DND-41 (cell line): ENCODE data around the gene ATPAF1.

Source experiments
- ATAC-seq: fragments of 200-7000 bp; cut with Tn5 transposase; 3 replicates; pipeline ENCODE4 v1.9.1; 2021; ENCODE audit warnings: low read depth; ENCODE audit not compliant: insufficient read depth
- DNase-seq: peaks from one replicate; pipeline ENCODE4 v3.0.0-alpha.2; 2020
- H2AFZ ChIP-seq: 2 replicates; pipeline ENCODE4 v1.6.0; 2012; ENCODE audit warnings: low read depth, low read length
- H3K27ac ChIP-seq: 2 replicates; pipeline ENCODE4 v1.5.1; 2012; ENCODE audit warnings: low read length, inconsistent platforms
- H3K27me3 ChIP-seq: fragments of 200-600 bp; sonication (generic); 2 replicates; pipeline ENCODE4 v1.6.0; 2012; ENCODE audit warnings: low read length, mild to moderate bottlenecking, inconsistent platforms; ENCODE audit not compliant: insufficient read depth, poor library complexity
- H3K36me3 ChIP-seq: 2 replicates; pipeline ENCODE4 v1.5.1; 2012; ENCODE audit warnings: low read length, inconsistent platforms; ENCODE audit not compliant: insufficient read depth
- H3K4me1 ChIP-seq: 2 replicates; pipeline ENCODE4 v1.5.1; 2012; ENCODE audit warnings: mild to moderate bottlenecking, low read length; ENCODE audit not compliant: insufficient read depth
- H3K4me2 ChIP-seq: 2 replicates; pipeline ENCODE4 v1.6.0; 2012; ENCODE audit warnings: mild to moderate bottlenecking, moderate library complexity, low read length, inconsistent platforms; ENCODE audit not compliant: insufficient read depth
- H3K4me3 ChIP-seq, 2 experiments: fragments of 200-600 bp in 1 of 2; shearing (Covaris generic) in 1 of 2; 2 replicates each; pipeline ENCODE4 v1.5.1; 2012 to 2016; ENCODE audit warnings: inconsistent platforms in 2 of 2, low read length in 2 of 2, mild to moderate bottlenecking in 2 of 2, low read depth in 1 of 2, moderate library complexity in 1 of 2
- H3K79me2 ChIP-seq: 2 replicates; pipeline ENCODE4 v1.6.0; 2012; ENCODE audit warnings: low read length, inconsistent platforms; ENCODE audit not compliant: insufficient read depth
- H3K9ac ChIP-seq: 2 replicates; pipeline ENCODE4 v1.6.0; 2012; ENCODE audit warnings: low read depth, mild to moderate bottlenecking, inconsistent platforms, low read length, moderate library complexity
- H3K9me3 ChIP-seq: 2 replicates; pipeline ENCODE4 v1.5.1; 2012; ENCODE audit warnings: low read length, moderate library complexity, mild to moderate bottlenecking, inconsistent platforms; ENCODE audit not compliant: insufficient read depth, severe bottlenecking
- H4K20me1 ChIP-seq: 2 replicates; pipeline ENCODE4 v1.6.0; 2012; ENCODE audit warnings: low read length; ENCODE audit not compliant: insufficient read depth
- CTCF ChIP-seq: IDR thresholded peaks from 2 replicates; pipeline ENCODE4 v1.5.1; 2012; ENCODE audit warnings: borderline replicate concordance, low read length, moderate library complexity, mild to moderate bottlenecking; ENCODE audit not compliant: poor library complexity, severe bottlenecking; ENCODE audit errors: extremely low read depth
- EZH2 ChIP-seq: IDR thresholded peaks from 3 replicates; pipeline ENCODE4 v1.6.1; 2012; ENCODE audit warnings: borderline replicate concordance, low read depth, mild to moderate bottlenecking, moderate library complexity, low read length, inconsistent platforms; ENCODE audit not compliant: severe bottlenecking

ATPAF1 gene

GRCh38 chr1:46619656-46620258, 48.4 kb downstream of the ATPAF1 start:
- TF ChIP-seq CTCF (no peak), EZH2 (no peak)
- no peaks in the 10 kb centered on the region for H3K79me2 ChIP-seq

GRCh38 chr1:46618754-46619415, 49.3 kb downstream of the ATPAF1 start:
- Histone ChIP-seq H3K4me3 (no peak overlapping the region), H3K79me2 (no peaks in the 10 kb centered on the region), H3K9ac (no peak overlapping the region), H3K4me2 (no peak overlapping the region), H3K27me3 (peaks cover 4% of the 10 kb centered on the region), H3K36me3 (no peaks in the 10 kb centered on the region), H2AFZ (no peak overlapping the region), H3K4me1 (peaks cover 20% of the 10 kb centered on the region), H3K9me3 (no peaks in the 10 kb centered on the region), H4K20me1 (no peaks in the 10 kb centered on the region), H3K27ac (no peak overlapping the region)
- TF ChIP-seq EZH2 = no peak
- TF ChIP-seq CTCF = no peak
- ATAC-seq = no peak
- DNase-seq = no peak

More at GRCh38 chr1:46619656-46620258, 48.4 kb downstream of the ATPAF1 start:
- H3K4me3 ChIP-seq = no peak overlapping the region
- H3K36me3 ChIP-seq = no peaks in the 10 kb centered on the region
- no peak overlapping the region for H3K4me2 ChIP-seq
- peaks cover 4% of the 10 kb centered on the region for H3K27me3 ChIP-seq
- H3K9ac ChIP-seq = no peak overlapping the region
- no peak overlapping the region for H3K27ac ChIP-seq
- ATAC-seq = no peak
- no peaks in the 10 kb centered on the region for H4K20me1 ChIP-seq
- no peak overlapping the region for H2AFZ ChIP-seq
- H3K4me1 ChIP-seq = peaks cover 18% of the 10 kb centered on the region
- no peaks in the 10 kb centered on the region for H3K9me3 ChIP-seq
- no peak for DNase-seq

- Histone ChIP-seq H2AFZ (no peak overlapping the region), H3K4me1 (peaks cover 20% of the 10 kb centered on the region), H3K4me2 (no peak overlapping the region), H3K79me2 (no peaks in the 10 kb centered on the region), H3K9ac (no peak overlapping the region), H3K36me3 (no peaks in the 10 kb centered on the region), H3K27me3 (peaks cover 4% of the 10 kb centered on the region), H3K4me3 (no peak overlapping the region), H4K20me1 (no peaks in the 10 kb centered on the region), H3K9me3 (no peaks in the 10 kb centered on the region), H3K27ac (no peak overlapping the region)
- ATAC-seq (no peak), DNase-seq (no peak)
- TF ChIP-seq CTCF = no peak
- TF ChIP-seq EZH2 = no peak
Measured at GRCh38 chr1:46617833-46618232, 50.3 kb downstream of the ATPAF1 start.
